Measurements from ENCODE around the gene TMC6. TPM values are rescaled to one million over a fixed set of nuclear protein-coding genes. Genes with fewer than 3 reads are reported as not detected.

TMC6 gene
- total and polyA plus RNA-seq, 2 of the 13 experiments (the other 11 are each of a cell fraction or from before 2014, with no cell fraction given), result 48.4 to 99.1 TPM

GRCh38 chr17:78120537-78120936 lies 8.0 kb downstream of the TMC6 start (continued):
- no peak for TF ChIP-seq KLF9 (CRISPR knock-in tag; IDR thresholded peaks at IDR 0.05; ENCODE audit: low read depth)

GRCh38 chr17:78118801-78119241 lies 9.7 kb downstream of the TMC6 start:
- Histone ChIP-seq H3K4me3 (replicated peaks in 1 of 3; ENCODE audit: insufficient read depth in 1 of 3, low read depth in 2 of 3, low read length in 3 of 3) (no peak overlapping the region), H3K27ac (ENCODE audit: extremely low read length, insufficient read depth, low read length) (no peak overlapping the region), H3K9me3 (ENCODE audit: low read length) (no peaks in the 10 kb centered on the region), H3K79me2 (ENCODE audit: insufficient read depth, low read length) (peaks cover 2% of the 10 kb centered on the region), H3K27me3 (ENCODE audit: control insufficient read depth in 1 of 2, insufficient read depth in 2 of 2, low read length in 2 of 2) (no peaks in the 10 kb centered on the region), H3K4me2 (ENCODE audit: low read depth, low read length) (no peak overlapping the region), H2AFZ (ENCODE audit: low read length) (no peak overlapping the region), H3K4me1 (ENCODE audit: insufficient read depth, low read length) (peaks cover 30% of the 10 kb centered on the region), H3K9ac (ENCODE audit: insufficient read depth, low read depth, low read length) (no peak overlapping the region), H4K20me1 (ENCODE audit: insufficient read depth, low read length) (peaks cover 19% of the 10 kb centered on the region; the same call in 1 of the 2 replicates), H3K36me3 (replicated peaks in 1 of 2; ENCODE audit: control insufficient read depth in 1 of 2, insufficient read depth in 2 of 2, low read length in 2 of 2) (peaks cover 27 to 43% of the 10 kb centered on the region in 2 experiments; a peak in 4 of 5 replicates)
- in situ Hi-C loops (cut with HindIII; ENCODE audit: extremely low pct_ligation_motif_present, low pct_unique_long_range_greater_than_20kb), result no loop called here
- ChIA-PET CTCF (ENCODE audit: low intra/inter-chr PET ratio, low total read pairs) (no interaction called here), POLR2A (interaction anchor here (1.0 to 1.9 kb wide), 2 partner anchors 10 to 62 kb away, joined by 3 to 10 read pairs; partner anchors contain the start of gene TMC6)
- intact Hi-C loops (cut with micrococcal nuclease; ENCODE audit: unreplicated experiment), result no loop called here
- DNase-seq (ENCODE audit: low spot score), result no peak
- no peak for FAIRE-seq
- TF ChIP-seq RBFOX2 (IDR thresholded peaks at IDR 0.05; ENCODE audit: low read depth, low read length), result peak; percentile 59
- no peak for TF ChIP-seq FOXK1 (CRISPR knock-in tag; IDR thresholded peaks at IDR 0.05; ENCODE audit: borderline replicate concordance, low read depth)
- TF ChIP-seq AKAP8 (CRISPR knock-in tag; IDR thresholded peaks at IDR 0.05), result 0 out of 2 replicates have a peak, but pooled peaks have one; percentile 7
- peak; percentile 67 for TF ChIP-seq AGO2 (optimal IDR thresholded peaks at IDR 0.05; ENCODE audit: low read depth, low read length)
- no peak for ATAC-seq
- no TSS peak for BruUV-seq (replicated peaks)
- WGBS (ENCODE audit: low lambda C conversion rate), result 91% methylated on average over 4 of the region's 14 CpGs

All from HepG2 (cell line).